Mesenchymal stem cell (in vitro differentiated cells and primary cell): Measurements from ENCODE around the gene GRID2.

Source experiments
- DNase-seq: peaks from one replicate; pipeline ENCODE4 v3.0.0-alpha.2; 2013
- H2AFZ ChIP-seq: one replicate; pipeline ENCODE4 v1.6.1; 2013; ENCODE audit warnings: low read depth, mild to moderate bottlenecking, control low read depth, inconsistent platforms, low read length, moderate library complexity
- H2AK5ac ChIP-seq: 2 replicates; pipeline ENCODE4 v1.6.1; 2013; ENCODE audit warnings: low read length, moderate library complexity, mild to moderate bottlenecking, inconsistent platforms; ENCODE audit not compliant: severe bottlenecking
- H2BK120ac ChIP-seq: one replicate; pipeline ENCODE4 v1.6.1; 2013; ENCODE audit warnings: low read depth, mild to moderate bottlenecking, inconsistent platforms, low read length, moderate library complexity
- H2BK12ac ChIP-seq, 2 experiments: one replicate each; pipeline ENCODE4 v1.6.1; 2013; ENCODE audit warnings: inconsistent platforms in 2 of 2, low read length in 2 of 2, mild to moderate bottlenecking in 2 of 2, moderate library complexity in 2 of 2, control low read depth in 1 of 2
- H2BK15ac ChIP-seq: one replicate; pipeline ENCODE4 v1.6.1; 2013; ENCODE audit warnings: mild to moderate bottlenecking, low read depth, inconsistent platforms; ENCODE audit not compliant: poor library complexity, severe bottlenecking
- H2BK5ac ChIP-seq: 2 replicates; pipeline ENCODE4 v1.6.1; 2013; ENCODE audit warnings: low read depth, mild to moderate bottlenecking, low read length, control low read depth, inconsistent platforms; ENCODE audit not compliant: poor library complexity, severe bottlenecking
- H3K14ac ChIP-seq, 2 experiments: one replicate each; pipeline ENCODE4 v1.6.1; 2013; ENCODE audit warnings: inconsistent platforms in 2 of 2, low read length in 2 of 2, control low read depth in 1 of 2, mild to moderate bottlenecking in 1 of 2, moderate library complexity in 1 of 2
- H3K18ac ChIP-seq, 2 experiments: one replicate each; pipeline ENCODE4 v1.6.1; 2013; ENCODE audit warnings: inconsistent platforms in 2 of 2, low read length in 2 of 2, control low read depth in 1 of 2, low read depth in 1 of 2, mild to moderate bottlenecking in 1 of 2
- H3K23ac ChIP-seq, 2 experiments: one replicate each; pipeline ENCODE4 v1.6.1; 2013; ENCODE audit warnings: inconsistent platforms in 2 of 2, low read length in 2 of 2, mild to moderate bottlenecking in 2 of 2, moderate library complexity in 2 of 2, control low read depth in 1 of 2
- H3K27ac ChIP-seq: 2 replicates; pipeline ENCODE4 v1.5.1; 2013; ENCODE audit warnings: mild to moderate bottlenecking, moderate library complexity, low read length, control low read depth, inconsistent platforms; ENCODE audit not compliant: poor library complexity, severe bottlenecking
- H3K27me3 ChIP-seq, 2 experiments: 2 replicates each; pipeline versions ENCODE4 v1.6.1 to v1.7.0; 2013; ENCODE audit warnings: low read length in 2 of 2, mild to moderate bottlenecking in 2 of 2, moderate library complexity in 2 of 2, control low read depth in 1 of 2, inconsistent platforms in 1 of 2; ENCODE audit not compliant: control insufficient read depth in 1 of 2, insufficient read depth in 1 of 2
- H3K36me3 ChIP-seq, 2 experiments: 2 replicates each; pipeline versions ENCODE4 v1.6.1 to v1.7.0; 2013; ENCODE audit warnings: low read length in 2 of 2, control low read depth in 1 of 2, inconsistent platforms in 1 of 2, low read depth in 1 of 2, mild to moderate bottlenecking in 1 of 2; ENCODE audit not compliant: insufficient read depth in 2 of 2, control insufficient read depth in 1 of 2
- H3K4ac ChIP-seq, 2 experiments: one replicate each; pipeline ENCODE4 v1.6.1; 2013; ENCODE audit warnings: inconsistent platforms in 2 of 2, low read length in 2 of 2, mild to moderate bottlenecking in 2 of 2, moderate library complexity in 2 of 2, control low read depth in 1 of 2, low read depth in 1 of 2
- H3K4me1 ChIP-seq: 2 replicates; pipeline ENCODE4 v1.6.1; 2013; ENCODE audit warnings: low read depth, low read length, control low read depth; ENCODE audit not compliant: control insufficient read depth, insufficient read depth
- H3K4me2 ChIP-seq: 2 replicates; pipeline ENCODE4 v1.6.1; 2013; ENCODE audit warnings: low read length, mild to moderate bottlenecking, inconsistent platforms; ENCODE audit not compliant: poor library complexity, severe bottlenecking
- H3K4me3 ChIP-seq, 2 experiments: 2 replicates each; pipeline versions ENCODE4 v1.5.1 to v1.7.0; 2013; ENCODE audit warnings: low read length in 2 of 2, mild to moderate bottlenecking in 2 of 2, control low read depth in 1 of 2, low read depth in 1 of 2; ENCODE audit not compliant: insufficient read depth in 1 of 2
- H3K79me1 ChIP-seq: replicated peaks from 2 replicates; pipeline ENCODE4 v1.6.1; 2013; ENCODE audit warnings: mild to moderate bottlenecking, control low read depth, low read length, inconsistent platforms; ENCODE audit not compliant: poor library complexity, severe bottlenecking
- H3K9ac ChIP-seq: 2 replicates; pipeline ENCODE4 v1.7.0; 2013; ENCODE audit warnings: mild to moderate bottlenecking, low read length, moderate library complexity
- H3K9me3 ChIP-seq: 2 replicates; pipeline ENCODE4 v1.7.0; 2013; ENCODE audit warnings: mild to moderate bottlenecking, low read length; ENCODE audit not compliant: control insufficient read depth
- H4K8ac ChIP-seq: one replicate; pipeline ENCODE4 v1.6.1; 2013; ENCODE audit warnings: inconsistent platforms, mild to moderate bottlenecking, low read length, moderate library complexity
- H4K91ac ChIP-seq: one replicate; pipeline ENCODE4 v1.6.1; 2013; ENCODE audit warnings: mild to moderate bottlenecking, low read length, inconsistent platforms
- WGBS: methylation state at CpG from one replicate; pipeline ENCODE4 v1.1.7; 2013; ENCODE audit warnings: mixed read lengths; 5-methylcytosine and 5-hydroxymethylcytosine counted together

Gene GRID2

DNA sequence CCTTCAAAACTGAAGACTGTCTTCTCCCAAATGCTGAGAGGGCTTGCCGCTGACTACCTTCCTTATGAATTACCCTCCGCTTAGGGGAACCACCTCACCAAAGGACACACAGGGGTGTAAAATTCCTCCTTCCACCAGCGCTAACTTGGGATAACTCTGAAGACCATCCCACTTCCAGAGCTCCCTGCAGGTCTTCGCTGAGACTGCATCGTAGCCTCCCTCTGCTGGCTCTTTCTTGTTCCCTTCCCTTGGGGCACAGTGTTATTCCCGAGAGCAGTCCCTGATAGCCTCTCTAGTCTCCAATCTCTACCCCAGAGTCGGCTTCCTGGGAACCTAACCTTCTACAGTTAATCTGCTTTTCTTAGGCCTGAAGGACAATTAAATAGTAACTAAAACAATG lies 799.3 kb downstream of the GRID2 start:
- Histone ChIP-seq H3K4me2 (no peak overlapping the region), H4K91ac (no peak overlapping the region), H3K23ac (no peak overlapping the region), H3K36me3 (no peaks in the 10 kb centered on the region), H3K4me3 (no peak overlapping the region), H2BK5ac (no peak overlapping the region), H4K8ac (no peak overlapping the region), H3K18ac (no peak overlapping the region), H2BK120ac (no peak overlapping the region), H2AK5ac (no peak overlapping the region), H3K9ac (no peak overlapping the region), H3K14ac (no peak overlapping the region), H3K4me1 (no peaks in the 10 kb centered on the region), H3K4ac (no peak overlapping the region), H3K27me3 (no peaks in the 10 kb centered on the region), H3K79me1 (no peaks in the 10 kb centered on the region), H3K9me3 (no peaks in the 10 kb centered on the region), H2BK12ac (no peak overlapping the region), H3K27ac (no peak overlapping the region), H2AFZ (no peak overlapping the region), H2BK15ac (no peak overlapping the region)
- DNase-seq = no peak
- 89% methylated on average over 6 of the region's 7 CpGs for WGBS

DNA sequence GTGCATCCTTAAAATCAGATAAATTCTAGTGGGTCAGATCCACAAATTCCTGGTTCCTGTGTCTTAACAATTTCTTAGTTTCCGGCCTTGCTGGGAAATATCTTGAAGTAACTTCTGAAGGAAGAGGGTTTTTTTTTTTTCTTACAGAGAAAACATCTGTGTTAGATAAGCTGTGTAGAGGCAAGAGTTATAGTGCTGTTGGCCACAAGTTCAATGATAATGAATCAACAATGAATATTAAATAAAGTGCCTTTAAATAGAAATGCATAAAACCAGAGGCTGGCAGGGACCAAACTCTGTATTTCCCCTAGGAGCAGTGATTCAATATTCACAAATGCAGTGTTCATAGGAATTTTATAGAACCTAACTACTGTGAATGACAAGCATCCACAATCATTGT lies 812.9 kb downstream of the GRID2 start:
- H3K9ac ChIP-seq = no peak overlapping the region

DNA sequence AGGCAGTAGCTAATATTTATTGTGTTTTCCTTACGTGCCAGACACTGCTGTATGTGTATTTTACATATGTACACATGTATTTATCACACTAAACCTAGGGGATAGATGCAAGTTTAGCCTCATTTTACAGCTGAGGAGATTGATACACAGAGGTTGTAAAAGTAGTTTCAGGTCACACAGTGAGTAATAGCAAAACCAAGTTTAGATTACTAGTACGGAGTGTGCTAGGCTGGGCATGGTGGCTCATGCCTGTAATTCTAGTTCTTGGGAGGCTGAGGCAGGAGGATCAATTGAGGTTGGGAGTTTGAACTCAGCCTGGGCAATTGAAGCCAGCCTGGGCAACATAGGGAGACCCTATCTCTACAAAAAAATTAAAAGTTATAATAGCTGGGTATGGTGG lies 823.7 kb downstream of the GRID2 start:
- no peak overlapping the region for H3K9ac ChIP-seq
- H2BK120ac ChIP-seq = no peak overlapping the region
- 100% methylated on average over 2 of the region's 2 CpGs for WGBS
- no peak overlapping the region for H3K4me3 ChIP-seq
- H3K4ac ChIP-seq = no peak overlapping the region
- H2BK12ac ChIP-seq = no peak overlapping the region
- H2BK15ac ChIP-seq = peak overlapping the region; percentile 7
- no peak overlapping the region for H3K18ac ChIP-seq
- no peak overlapping the region for H2AFZ ChIP-seq
- H3K27me3 ChIP-seq = no peaks in the 10 kb centered on the region
- H2BK5ac ChIP-seq = no peak overlapping the region
- no peaks in the 10 kb centered on the region for H3K4me1 ChIP-seq
- no peak for DNase-seq
- H3K79me1 ChIP-seq = no peaks in the 10 kb centered on the region
- no peak overlapping the region for H3K23ac ChIP-seq
- no peaks in the 10 kb centered on the region for H3K36me3 ChIP-seq
- H3K27ac ChIP-seq = no peak overlapping the region
- H3K4me2 ChIP-seq = no peak overlapping the region
- no peak overlapping the region for H2AK5ac ChIP-seq
- no peak overlapping the region for H3K14ac ChIP-seq
- no peak overlapping the region for H4K91ac ChIP-seq
- no peaks in the 10 kb centered on the region for H3K9me3 ChIP-seq
- H4K8ac ChIP-seq = no peak overlapping the region

More for the DNA sequence above, 812.9 kb downstream of the GRID2 start:
- no peak overlapping the region for H3K4me2 ChIP-seq
- WGBS = 86% methylated on average over 1 of the region's 1 CpG
- no peak overlapping the region for H3K18ac ChIP-seq
- DNase-seq = no peak
- no peaks in the 10 kb centered on the region for H3K4me1 ChIP-seq
- no peak overlapping the region for H2BK12ac ChIP-seq
- H3K27me3 ChIP-seq = no peaks in the 10 kb centered on the region
- no peaks in the 10 kb centered on the region for H3K36me3 ChIP-seq
- H2BK5ac ChIP-seq = no peak overlapping the region
- H2BK120ac ChIP-seq = no peak overlapping the region
- no peak overlapping the region for H4K91ac ChIP-seq
- no peak overlapping the region for H3K4me3 ChIP-seq
- H3K14ac ChIP-seq = no peak overlapping the region
- no peak overlapping the region for H2AK5ac ChIP-seq
- H4K8ac ChIP-seq = no peak overlapping the region
- H3K4ac ChIP-seq = no peak overlapping the region
- H2AFZ ChIP-seq = no peak overlapping the region
- no peak overlapping the region for H3K23ac ChIP-seq
- no peaks in the 10 kb centered on the region for H3K79me1 ChIP-seq
- no peak overlapping the region for H3K27ac ChIP-seq
- no peaks in the 10 kb centered on the region for H3K9me3 ChIP-seq
- no peak overlapping the region for H2BK15ac ChIP-seq

DNA sequence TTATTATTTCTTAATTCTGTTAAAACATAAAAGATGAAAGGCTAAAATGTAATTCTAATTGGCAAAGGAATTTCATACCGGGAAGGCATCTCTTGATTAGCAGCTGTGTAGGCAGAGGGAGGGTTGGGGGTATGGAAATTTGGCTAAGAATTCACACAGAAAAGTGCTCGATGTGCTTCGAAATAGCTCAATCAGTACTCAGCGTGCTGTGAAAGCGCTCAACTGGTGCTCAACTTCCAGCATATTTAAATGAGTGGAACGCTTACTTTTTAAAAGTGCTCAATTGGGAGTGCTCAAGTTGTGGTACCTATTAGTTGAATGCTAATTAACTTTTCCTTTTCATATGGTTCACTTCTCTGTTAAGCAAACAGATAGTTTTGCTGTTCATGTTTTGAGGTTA lies 828.9 kb downstream of the GRID2 start:
- Histone ChIP-seq H3K9me3 (no peaks in the 10 kb centered on the region), H3K4me3 (no peak overlapping the region), H3K18ac (no peak overlapping the region), H3K4me2 (no peak overlapping the region), H3K4me1 (no peaks in the 10 kb centered on the region), H3K14ac (no peak overlapping the region), H3K27ac (no peak overlapping the region), H3K4ac (no peak overlapping the region), H2BK12ac (no peak overlapping the region), H2AK5ac (no peak overlapping the region), H3K9ac (no peak overlapping the region), H4K91ac (no peak overlapping the region), H3K27me3 (no peaks in the 10 kb centered on the region), H2BK120ac (no peak overlapping the region), H2AFZ (no peak overlapping the region), H3K36me3 (no peaks in the 10 kb centered on the region), H4K8ac (no peak overlapping the region), H2BK15ac (no peak overlapping the region), H3K23ac (no peak overlapping the region), H3K79me1 (no peaks in the 10 kb centered on the region), H2BK5ac (no peak overlapping the region)
- no peak for DNase-seq
- 67% methylated on average over 5 of the region's 6 CpGs for WGBS
